Motor neuron (in vitro differentiated cells): ENCODE results near the gene SGO2. TPM values are rescaled to one million over a fixed set of nuclear protein-coding genes. Genes with fewer than 3 reads are reported as not detected.
"Not testable (repeated sequence)": the region's sequence is repeated elsewhere in the genome, so short reads cannot be mapped to it uniquely, and the experiment has no call there.

Experiments used
- ATAC-seq, 8 experiments: fragments of 200-7000 bp; cut with Tn5 transposase; replicated peaks in 6 of 8; 2 replicates each; pipeline ENCODE4 v1.8.0; 2021; ENCODE audit warnings: mild to moderate bottlenecking in 8 of 8, moderate library complexity in 8 of 8
- H3K27ac ChIP-seq, 2 donors: fragments of 250-450 bp; sonication (Bioruptor Pico); 2 replicates each; pipeline ENCODE4 v1.9.0; 2021; ENCODE audit warnings: antibody characterized with exemption in 2 of 2, mild to moderate bottlenecking in 2 of 2, moderate library complexity in 1 of 2
- H3K4me1 ChIP-seq, 2 donors: fragments of 250-450 bp; sonication (Bioruptor Pico); replicated peaks in 1 of 2; 2 replicates each; pipeline ENCODE4 v1.6.1; 2021; ENCODE audit warnings: antibody characterized with exemption in 2 of 2, mild to moderate bottlenecking in 2 of 2, moderate library complexity in 1 of 2
- H3K4me3 ChIP-seq, 5 donors: fragments of 250-450 bp; sonication (Bioruptor Pico); 2 replicates each; pipeline ENCODE4 v1.9.0; 2021; ENCODE audit warnings: antibody characterized with exemption in 5 of 5, mild to moderate bottlenecking in 5 of 5, moderate library complexity in 4 of 5
- WGBS, 10 experiments: fragments of 450-650 bp; shearing (Covaris generic); methylation state at CpG; one replicate each; pipeline ENCODE4 v1.0.0; 2022; 5-methylcytosine and 5-hydroxymethylcytosine counted together
- in situ Hi-C, 9 experiments: fragments of 400-800 bp; cut with MboI; loops; one replicate each; pipeline ENCODE4 v1.15.0; 2021; ENCODE audit warnings: low sequenced_read_pairs in 9 of 9, low pct_unique_long_range_greater_than_20kb in 2 of 9; ENCODE audit not compliant: unreplicated experiment in 9 of 9
- total RNA-seq, 8 experiments: library from RNA; unstranded; fragments of 300-600 nt; gene quantifications; 2 replicates each; pipeline versions ENCODE4 v1.2.3 to v1.2.4, GENCODE V29; 2022

Gene SGO2
- total RNA-seq, 8 experiments from 2014 or later: 1.1 to 20.5 (median 3.2) TPM

DNA sequence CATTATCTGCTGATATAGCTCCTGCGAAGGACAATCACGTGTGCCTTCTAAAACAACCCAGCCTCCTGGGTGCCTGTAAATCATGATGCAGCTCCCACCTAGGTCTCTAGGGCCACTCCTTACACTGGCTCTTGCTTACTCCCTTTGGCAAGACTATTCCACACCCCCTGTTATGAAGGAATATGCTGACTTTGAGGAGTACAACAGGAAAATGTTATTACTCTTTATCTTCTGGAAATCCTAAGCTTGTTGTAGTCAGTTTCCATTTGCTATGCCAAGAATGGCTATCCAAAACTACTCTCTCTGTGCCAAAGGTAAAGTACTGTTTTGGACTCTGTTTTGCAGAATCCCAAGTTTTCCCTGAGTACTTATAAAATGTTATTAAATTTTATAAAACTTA is 7.7 kb downstream of the SGO2 start:
- 60 to 100% (median 95%) methylated on average over 1 to 2 of the region's 2 CpGs; no CpG with 5 or more reads in 4 of the 10 experiments for WGBS, 10 experiments
- H3K4me3 ChIP-seq: no peak overlapping the region
- in situ Hi-C loops: no loop called here
- no peaks in the 10 kb centered on the region for H3K4me1 ChIP-seq
- no peak for ATAC-seq
- H3K27ac ChIP-seq: no peak overlapping the region

DNA sequence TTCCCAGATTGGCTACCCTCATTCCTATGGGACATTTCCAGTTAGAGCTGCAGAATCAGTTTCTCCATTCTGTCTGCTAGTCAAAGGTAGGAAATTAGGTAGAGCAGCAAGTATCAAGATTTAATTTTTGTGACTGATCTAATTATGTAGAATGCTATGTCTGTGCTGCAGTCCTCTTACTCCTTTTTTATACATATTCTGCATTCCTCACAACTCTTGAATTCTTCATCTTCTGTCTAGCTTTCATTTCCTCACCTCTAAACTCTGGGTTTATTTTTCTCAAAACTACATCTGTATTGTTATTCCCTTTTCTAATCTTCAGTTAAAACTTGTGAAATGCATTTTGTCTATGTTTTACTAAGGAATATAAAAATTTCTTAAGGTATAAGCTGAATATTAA is 8.6 kb downstream of the SGO2 start:
- no peak overlapping the region for H3K27ac ChIP-seq
- no peak overlapping the region for H3K4me3 ChIP-seq
- H3K4me1 ChIP-seq: no peaks in the 10 kb centered on the region
- in situ Hi-C loops: no loop called here
- ATAC-seq: no peak

DNA sequence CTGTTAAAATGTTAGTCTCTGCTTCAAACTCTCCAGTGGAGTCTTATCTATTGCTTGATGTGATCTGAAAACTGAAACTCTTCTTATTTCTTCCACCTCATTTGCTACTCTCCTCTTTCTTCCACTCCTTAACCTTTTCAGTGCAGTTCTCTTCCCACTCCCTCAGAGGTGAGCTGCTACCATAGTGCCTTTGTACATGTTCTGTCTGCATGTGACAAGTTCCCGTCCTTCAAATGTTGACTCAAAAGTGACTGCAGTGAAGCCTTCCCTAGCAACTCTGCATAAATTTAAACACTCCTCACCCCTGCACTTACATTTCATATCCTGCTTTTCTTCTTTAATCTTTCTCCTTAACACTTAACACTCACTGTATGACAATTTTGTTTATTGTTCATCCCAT is 12.1 kb downstream of the SGO2 start:
- no peak for ATAC-seq
- Histone ChIP-seq H3K27ac (no peak overlapping the region), H3K4me1 (no peaks in the 10 kb centered on the region), H3K4me3 (no peak overlapping the region)
- WGBS, 10 experiments: 86 to 100% (median 100%) methylated on average over 1 of the region's 1 CpG; no CpG with 5 or more reads in 2 of the 10 experiments
- in situ Hi-C loops: no loop called here

DNA sequence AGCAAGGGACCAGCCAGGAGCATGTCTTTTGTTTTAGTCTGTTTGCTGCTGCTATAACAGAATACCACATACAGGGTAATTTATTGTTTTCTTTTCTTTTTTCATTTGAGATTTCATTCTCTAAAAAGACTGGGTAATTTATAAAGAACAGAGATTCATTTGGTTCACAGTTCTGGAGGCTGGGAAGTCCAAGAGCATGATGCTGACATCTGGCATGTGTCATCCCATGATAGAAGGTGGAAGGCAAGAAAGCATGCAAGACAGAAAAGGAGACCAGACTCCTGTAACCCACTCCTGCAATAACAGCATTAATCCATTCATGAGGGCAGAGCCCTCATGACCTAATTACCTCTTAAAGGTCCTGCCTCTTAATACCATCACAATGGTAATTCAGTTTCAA is 14.8 kb downstream of the SGO2 start:
- Histone ChIP-seq H3K4me1 (no peaks in the 10 kb centered on the region), H3K4me3 (no peak overlapping the region), H3K27ac (no peak overlapping the region)
- in situ Hi-C loops: no loop called here
- no peak for ATAC-seq

DNA sequence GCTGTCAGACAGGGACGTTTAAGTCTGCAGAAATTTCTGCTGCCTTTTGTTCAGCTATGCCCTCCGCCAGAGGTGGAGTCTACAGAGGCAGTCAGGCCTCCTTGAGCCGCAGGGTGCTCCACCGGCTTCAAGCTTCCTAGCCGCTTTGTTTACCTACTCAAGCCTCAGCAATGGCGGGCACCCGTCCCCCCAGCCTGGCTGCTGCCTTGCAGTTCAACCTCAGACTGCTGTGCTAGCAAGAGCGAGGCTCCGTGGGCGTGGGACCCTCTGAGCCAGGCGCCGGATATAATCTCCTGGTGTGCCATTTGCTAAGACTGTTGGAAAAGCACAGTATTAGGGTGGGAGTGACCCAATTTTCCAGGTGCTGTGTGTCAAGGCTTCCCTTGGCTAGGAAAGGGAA is 40.6 kb downstream of the SGO2 start:
- H3K4me1 ChIP-seq, ATAC-seq, H3K27ac ChIP-seq, in situ Hi-C loops, H3K4me3 ChIP-seq: not testable (repeated sequence)
- 80 to 95% (median 93%) methylated on average over 1 to 7 of the region's 12 CpGs; no CpG with 5 or more reads in 7 of the 10 experiments for WGBS, 10 experiments

DNA sequence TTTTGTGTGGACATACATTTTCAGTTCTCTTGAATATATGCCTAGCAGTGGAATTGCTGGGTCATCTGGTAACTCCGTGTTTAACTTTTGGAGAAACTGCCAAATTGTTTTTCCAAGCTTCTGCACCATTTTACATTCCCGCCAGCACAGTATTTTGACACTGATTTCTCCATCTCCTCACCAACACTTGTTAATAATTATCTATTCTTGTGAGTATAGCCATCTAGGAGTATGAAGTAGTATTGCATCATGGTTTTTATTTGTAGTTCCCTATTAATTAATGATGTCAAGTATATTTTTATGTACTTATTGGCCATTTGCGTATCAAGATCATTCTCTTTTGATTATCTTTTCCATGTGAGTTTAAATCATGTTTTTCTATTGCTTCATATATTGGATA is 41.9 kb downstream of the SGO2 start:
- Histone ChIP-seq H3K4me1 (no peaks in the 10 kb centered on the region), H3K27ac (no peak overlapping the region), H3K4me3 (no peak overlapping the region)
- ATAC-seq: no peak
- WGBS, 10 experiments: 71 to 100% (median 96%) methylated on average over 2 to 3 of the region's 3 CpGs
- in situ Hi-C loops: no loop called here

DNA sequence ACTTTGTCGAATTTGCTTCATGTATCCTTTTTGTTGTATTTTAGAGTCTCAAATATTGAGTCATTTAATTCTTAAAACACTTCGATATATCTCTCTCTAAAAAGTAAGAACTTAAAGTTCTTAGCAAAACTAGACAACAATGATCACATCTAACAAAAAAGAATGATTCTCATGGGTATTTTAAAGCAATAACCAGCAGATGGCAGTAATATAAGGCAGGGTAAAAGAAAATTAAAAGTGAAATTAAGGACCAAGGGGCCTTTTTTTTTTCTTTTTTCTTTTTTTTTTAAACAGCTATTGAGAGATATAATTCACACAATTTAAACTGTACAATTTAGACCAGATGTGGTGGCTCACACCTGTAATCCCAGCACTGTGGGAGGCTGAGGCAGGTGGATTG is 50.0 kb downstream of the SGO2 start:
- H3K4me1 ChIP-seq: no peaks in the 10 kb centered on the region
- in situ Hi-C loops: loop anchor here in 1 of 9 experiments (10.0 kb wide), 1 partner anchor 129 kb away; no protein-coding TSS in a partner anchor
- WGBS, 10 experiments: 64 to 100% (median 85%) methylated on average over 2 of the region's 2 CpGs
- H3K4me3 ChIP-seq: no peak overlapping the region
- no peak overlapping the region for H3K27ac ChIP-seq
- ATAC-seq: no peak

DNA sequence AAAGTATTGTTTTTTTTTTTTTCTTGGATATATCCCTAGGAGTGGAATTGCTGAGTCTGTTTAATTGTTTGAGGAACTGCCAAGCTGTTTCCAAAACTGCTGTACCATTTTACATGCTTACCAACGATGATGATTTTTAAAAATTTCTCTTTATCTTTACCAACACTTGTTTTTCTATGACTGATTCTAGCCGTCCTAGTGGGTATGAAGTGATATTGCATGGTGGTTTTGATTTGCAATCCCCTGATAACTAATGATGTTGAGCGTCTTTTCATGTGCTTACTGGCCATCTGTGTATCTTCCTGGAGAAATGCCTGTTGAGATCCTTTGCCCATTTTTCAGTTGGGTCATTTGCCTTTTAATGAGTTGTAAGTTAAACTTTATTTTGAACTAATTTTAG is 51.0 kb downstream of the SGO2 start:
- WGBS, 10 experiments: 46 to 100% (median 92%) methylated on average over 2 to 3 of the region's 3 CpGs; no CpG with 5 or more reads in 1 of the 10 experiments
- ATAC-seq: no peak
- in situ Hi-C loops: loop anchor here in 1 of 9 experiments (10.0 kb wide), 1 partner anchor 128 kb away; no protein-coding TSS in a partner anchor
- H3K4me3 ChIP-seq: no peak overlapping the region
- no peaks in the 10 kb centered on the region for H3K4me1 ChIP-seq
- H3K27ac ChIP-seq: no peak overlapping the region

DNA sequence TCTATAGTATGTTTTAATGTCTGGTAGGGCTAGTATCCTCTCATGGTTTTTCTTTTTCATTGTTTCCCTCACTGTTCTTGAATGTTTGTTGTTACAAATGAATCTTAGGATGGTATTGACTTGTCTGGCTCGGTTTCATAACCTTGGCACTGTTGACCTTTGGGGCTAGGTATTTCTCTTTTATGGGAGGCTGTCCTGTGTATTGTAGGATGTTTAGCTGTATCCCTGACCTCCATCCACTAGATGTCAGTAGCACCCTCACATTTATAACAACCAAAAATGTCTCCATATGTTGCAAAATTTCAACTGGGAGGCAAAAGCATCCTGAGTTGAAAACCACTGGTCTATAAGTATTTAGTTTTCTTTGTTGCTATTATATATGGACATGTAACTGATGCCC is 52.8 kb downstream of the SGO2 start:
- WGBS, 10 experiments: 57 to 100% (median 100%) methylated on average over 1 of the region's 1 CpG; no CpG with 5 or more reads in 5 of the 10 experiments
- H3K4me1 ChIP-seq: no peaks in the 10 kb centered on the region
- H3K27ac ChIP-seq: no peak overlapping the region
- peak in 2 of 8 experiments; percentile 53 to 62 for ATAC-seq
- in situ Hi-C loops: loop anchor here in 1 of 9 experiments (10.0 kb wide), 1 partner anchor 126 kb away; no protein-coding TSS in a partner anchor
- H3K4me3 ChIP-seq: no peak overlapping the region

DNA sequence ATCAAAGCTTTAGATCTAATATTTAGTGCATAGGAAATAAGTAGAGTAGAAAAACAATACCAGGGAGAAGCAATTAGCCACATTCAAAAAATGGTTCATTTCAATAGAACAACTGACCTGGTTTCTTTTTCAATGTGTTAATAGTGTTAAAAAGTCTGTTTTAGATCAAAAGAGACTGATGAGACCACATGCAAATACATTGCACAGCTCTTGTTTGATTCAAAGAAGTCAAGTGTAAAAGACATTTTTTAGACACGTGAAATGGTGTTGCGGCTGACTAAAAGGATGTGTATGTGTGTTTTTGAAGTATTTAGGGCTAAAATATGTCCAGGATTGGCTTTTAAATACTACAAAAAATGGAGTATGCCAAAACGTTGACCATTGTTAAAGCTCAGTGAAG is 58.6 kb downstream of the SGO2 start:
- Histone ChIP-seq H3K27ac (no peak overlapping the region), H3K4me3 (no peak overlapping the region), H3K4me1 (no peaks in the 10 kb centered on the region)
- no peak for ATAC-seq
- 40 to 100% (median 81%) methylated on average over 1 to 3 of the region's 3 CpGs for WGBS, 10 experiments
- in situ Hi-C loops: no loop called here

DNA sequence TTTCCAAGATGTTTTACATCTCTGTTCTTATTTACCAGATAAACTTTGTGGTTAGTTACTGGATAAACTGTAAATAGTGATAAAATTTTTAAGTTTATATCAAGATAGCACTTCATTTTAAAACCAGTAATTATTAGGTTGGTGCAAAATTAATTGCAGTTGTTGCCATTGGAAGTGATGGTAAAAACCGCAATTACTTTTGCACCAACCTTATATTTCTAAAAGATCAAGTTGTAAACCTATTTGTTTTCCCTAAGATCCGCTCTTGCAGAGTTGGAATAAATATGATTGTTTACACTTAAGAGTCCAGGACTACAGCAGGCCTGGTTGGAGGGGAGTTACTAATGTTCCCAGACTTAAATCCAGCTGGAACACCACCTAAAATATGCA is 59.3 kb downstream of the SGO2 start:
- Histone ChIP-seq H3K4me1 (no peaks in the 10 kb centered on the region), H3K4me3 (peak overlapping the region; percentile 24 to 42 (median 33)), H3K27ac (no peak overlapping the region)
- in situ Hi-C loops: no loop called here
- ATAC-seq: no peak
- WGBS, 10 experiments: 0 to 44% (median 0%) methylated on average over 1 to 2 of the region's 2 CpGs; no CpG with 5 or more reads in 2 of the 10 experiments

DNA sequence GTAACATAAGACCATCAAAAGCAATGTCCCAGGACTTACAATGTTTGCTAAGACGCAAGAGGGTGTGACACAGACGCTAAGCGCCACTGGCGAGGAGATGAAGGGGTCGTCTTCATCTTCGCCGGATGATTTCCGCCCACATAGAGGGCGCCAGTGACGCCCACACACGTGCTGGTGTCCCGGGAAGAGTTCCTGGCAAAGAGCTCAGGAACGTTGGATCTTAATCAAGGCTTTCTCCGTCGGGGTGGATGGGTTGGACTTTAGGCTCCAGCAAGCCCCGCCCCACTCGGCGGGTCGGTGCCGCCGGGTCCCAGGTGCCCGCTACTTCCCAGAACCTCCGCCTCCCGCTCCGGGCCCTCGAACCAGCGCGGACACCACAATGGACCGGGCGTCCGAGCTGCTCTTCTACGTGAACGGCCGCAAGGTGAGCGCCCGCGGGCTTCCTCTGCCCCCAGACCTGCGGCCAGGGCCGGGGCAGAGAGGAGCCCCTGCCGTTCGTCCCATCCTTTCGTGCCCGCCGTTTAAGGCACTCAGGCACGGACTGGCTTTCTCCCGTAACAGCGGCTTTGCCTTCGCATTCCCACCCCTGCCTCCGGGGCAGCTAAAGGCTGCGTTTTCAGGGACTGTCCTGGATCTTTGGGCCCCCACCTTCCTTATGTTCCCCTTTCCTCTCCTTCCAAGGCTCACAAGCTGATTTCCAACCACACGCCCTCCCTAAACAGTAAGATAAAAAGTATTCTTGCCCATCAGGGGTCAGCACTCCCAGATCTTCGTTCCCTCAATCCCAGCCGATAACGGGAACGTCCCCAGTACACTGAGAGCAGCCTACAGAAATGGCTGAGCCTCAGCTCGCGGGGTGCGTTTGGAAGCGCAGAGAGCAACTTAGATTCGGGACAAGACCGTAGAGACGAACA is 60.0 kb downstream of the SGO2 start, which contains the start of gene AOX1:
AOX1 (plus strand) TSS at position 285 of the 914 bp plus-strand sequence; CDS start at position 380, 95 bp downstream.
- in situ Hi-C loops: no loop called here

DNA sequence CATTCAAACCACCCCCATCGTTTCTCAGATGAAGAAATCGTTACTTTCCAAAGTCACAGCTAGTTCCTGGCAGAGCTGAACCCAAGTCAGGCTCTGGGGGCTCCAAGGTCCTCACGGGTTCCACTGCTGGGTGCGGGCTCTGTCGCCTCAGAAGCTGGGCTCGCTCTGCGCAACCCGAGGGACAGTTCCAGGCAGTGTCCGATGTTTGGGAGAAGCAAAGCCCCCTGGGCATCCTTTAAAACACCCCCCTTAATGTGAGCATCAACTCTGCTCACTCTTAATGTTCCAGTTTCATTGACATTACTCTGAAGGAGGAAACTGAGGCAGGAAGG is 60.6 kb downstream of the SGO2 start:
- peak in 1 of 8 experiments; percentile 6 for ATAC-seq
- no peaks in the 10 kb centered on the region for H3K4me1 ChIP-seq
- in situ Hi-C loops: no loop called here
- H3K4me3 ChIP-seq: peak overlapping the region in 1 of 5 donors; percentile 42
- H3K27ac ChIP-seq: no peak overlapping the region
- 0 to 77% (median 22%) methylated on average over 1 to 4 of the region's 9 CpGs; no CpG with 5 or more reads in 6 of the 10 experiments for WGBS, 10 experiments

More for the DNA sequence above, 60.0 kb downstream of the SGO2 start, which contains the start of gene AOX1:
- Histone ChIP-seq H3K4me3 (peak within 1 kb of the TSS; percentile 24 to 42 (median 33)), H3K27ac (no peak within 1 kb of the TSS), H3K4me1 (no peaks in the 10 kb centered on the region)
- WGBS, 10 experiments: 0 to 42% (median 13%) methylated on average over 1 to 16 of the region's 62 CpGs; no CpG with 5 or more reads in 2 of the 10 experiments
- ATAC-seq: peak; percentile 73 to 90 (median 83)
